Activated CD8-positive, alpha-beta memory T cell treated with anti-CD3 and anti-CD28 coated beads, Interleukin-2, amount 50 U/mL, for 24 hours (primary cell): ENCODE measurements around the gene ZC3HAV1.

Source experiments
- DNase-seq: peaks from one replicate; pipeline ENCODE4 v3.0.0-alpha.2; 2020; ENCODE audit errors: extremely low read depth

ZC3HAV1 gene

GRCh38 chr7:139022286-139022685 lies 87.2 kb downstream of the ZC3HAV1 start:
- DNase-seq: no peak

GRCh38 chr7:139018910-139019309 lies 90.6 kb downstream of the ZC3HAV1 start:
- no peak for DNase-seq

- DNase-seq: peak; percentile 31
These were observed 92.5 kb downstream of the ZC3HAV1 start for GRCh38 chr7:139016931-139017511.

GRCh38 chr7:139011373-139011772 lies 98.1 kb downstream of the ZC3HAV1 start:
- DNase-seq: no peak

GRCh38 chr7:139004321-139005090 lies 105.0 kb downstream of the ZC3HAV1 start:
- no peak for DNase-seq

- no peak for DNase-seq
These were observed 110.1 kb downstream of the ZC3HAV1 start for GRCh38 chr7:138999414-138999813.
